Hematopoietic multipotent progenitor cell treated with erythropoietin and hydrocortisone succinate and interleukin-3 and kit ligand, for 6 days (in vitro differentiated cells): Measurements from ENCODE around the gene TTC13.

Experiments
- DNase-seq: peaks from one replicate; pipeline ENCODE4 v3.0.0-alpha.2; 2015

TTC13 gene

GRCh38 chr1:230986976-230987375 is 8.3 kb upstream of the TTC13 start:
- DNase-seq: no peak

GRCh38 chr1:230985711-230986110 is 7.0 kb upstream of the TTC13 start:
- peak; percentile 58 for DNase-seq

- peak; percentile 94 for DNase-seq
These were observed 6.2 kb upstream of the TTC13 start for GRCh38 chr1:230984622-230985515.

GRCh38 chr1:230983811-230984210 is 5.2 kb upstream of the TTC13 start:
- DNase-seq: no peak

GRCh38 chr1:230982696-230983095 is 4.0 kb upstream of the TTC13 start:
- no peak for DNase-seq

GRCh38 chr1:230979952-230980351 is 1.3 kb upstream of the TTC13 start:
- no peak for DNase-seq

- DNase-seq: no peak
These were observed 692 bp upstream of the TTC13 start for GRCh38 chr1:230979389-230979716.

- peak; percentile 85 for DNase-seq
These were observed 735 bp downstream of the TTC13 start for GRCh38 chr1:230977761-230978490.

- DNase-seq: peak; percentile 59
These were observed 1.6 kb downstream of the TTC13 start for GRCh38 chr1:230976825-230977747.

GRCh38 chr1:230976360-230976759 is 2.3 kb downstream of the TTC13 start:
- DNase-seq: no peak

- peak; percentile 53 for DNase-seq
These were observed 3.0 kb downstream of the TTC13 start for GRCh38 chr1:230975636-230976035.

- DNase-seq: peak; percentile 69
These were observed 5.8 kb downstream of the TTC13 start for GRCh38 chr1:230972855-230973271.

GRCh38 chr1:230971771-230972170 is 6.9 kb downstream of the TTC13 start:
- DNase-seq: no peak

GRCh38 chr1:230970432-230970831 is 8.2 kb downstream of the TTC13 start:
- DNase-seq: no peak

GRCh38 chr1:230966358-230966873 is 12.2 kb downstream of the TTC13 start:
- DNase-seq: no peak

- no peak for DNase-seq
These were observed 13.1 kb downstream of the TTC13 start for GRCh38 chr1:230965535-230965934.

- DNase-seq: no peak
These were observed 13.8 kb downstream of the TTC13 start for GRCh38 chr1:230964896-230965295.

- DNase-seq: no peak
These were observed 20.3 kb downstream of the TTC13 start for GRCh38 chr1:230958370-230958769.

GRCh38 chr1:230957580-230957989 is 21.1 kb downstream of the TTC13 start:
- DNase-seq: no peak

- no peak for DNase-seq
These were observed 28.3 kb downstream of the TTC13 start for GRCh38 chr1:230950404-230950803.

GRCh38 chr1:230948903-230949302 is 29.8 kb downstream of the TTC13 start:
- DNase-seq: no peak

GRCh38 chr1:230948301-230948700 is 30.4 kb downstream of the TTC13 start:
- no peak for DNase-seq

- DNase-seq: no peak
These were observed 35.5 kb downstream of the TTC13 start for GRCh38 chr1:230943048-230943593.
